ENCODE results near the gene AOC3.
"Not testable (repeated sequence)": the region's sequence is repeated elsewhere in the genome, so short reads cannot be mapped to it uniquely, and the experiment has no call there.

The AOC3 gene

GRCh38 chr17:42865638-42866094 lies 14.7 kb downstream of the AOC3 start:
- no peak for TF ChIP-seq SPI1 (IDR thresholded peaks at IDR 0.05; ENCODE audit: low read depth, low read length)
- no peak for TF ChIP-seq POU2F2 (IDR thresholded peaks at IDR 0.05; ENCODE audit: low read depth, low read length)
- no peak for TF ChIP-seq POLR2AphosphoS5 (IDR thresholded peaks at IDR 0.05; ENCODE audit: low read depth, low read length)
- TF ChIP-seq POLR2A (IDR thresholded peaks at IDR 0.05; ENCODE audit: low read depth, low read length), result no peak
- TF ChIP-seq TAF1 (IDR thresholded peaks at IDR 0.05; ENCODE audit: low read depth, low read length), result no peak
- TF ChIP-seq PAX5 (IDR thresholded peaks at IDR 0.05; ENCODE audit: insufficient read depth, low read length, severe bottlenecking), result no peak
- DNase-seq (ENCODE audit: insufficient read length, low spot score) (no peak), FAIRE-seq (no peak)

GRCh38 chr17:42866216-42866615 lies 15.2 kb downstream of the AOC3 start:
- no peak for DNase-seq (ENCODE audit: insufficient read length, low spot score)

GRCh38 chr17:42866631-42867575 lies 15.9 kb downstream of the AOC3 start:
- TF ChIP-seq SPI1 (IDR thresholded peaks at IDR 0.05; ENCODE audit: low read depth, low read length), result no peak
- no peak for TF ChIP-seq TAF1 (IDR thresholded peaks at IDR 0.05; ENCODE audit: low read depth, low read length)
- TF ChIP-seq POLR2AphosphoS5 (IDR thresholded peaks at IDR 0.05; ENCODE audit: low read depth, low read length), result no peak
- no peak for TF ChIP-seq POU2F2 (IDR thresholded peaks at IDR 0.05; ENCODE audit: low read depth, low read length)
- TF ChIP-seq PAX5 (IDR thresholded peaks at IDR 0.05; ENCODE audit: insufficient read depth, low read length, severe bottlenecking), result no peak
- no peak for FAIRE-seq
- DNase-seq (ENCODE audit: insufficient read length, low spot score), result no peak

More at GRCh38 chr17:42866216-42866615, 15.2 kb downstream of the AOC3 start:
- TF ChIP-seq SPI1 (IDR thresholded peaks at IDR 0.05; ENCODE audit: low read depth, low read length), result no peak
- no peak for FAIRE-seq

GRCh38 chr17:42867694-42868261 lies 16.8 kb downstream of the AOC3 start:
- not testable (repeated sequence) for DNase-seq (ENCODE audit: insufficient read length, low spot score); FAIRE-seq

GRCh38 chr17:42868338-42868737 lies 17.3 kb downstream of the AOC3 start:
- FAIRE-seq (no peak), DNase-seq (ENCODE audit: insufficient read length, low spot score) (no peak)
- TF ChIP-seq POLR2A (IDR thresholded peaks at IDR 0.05; ENCODE audit: low read depth, low read length) (no peak), POLR2AphosphoS5 (IDR thresholded peaks at IDR 0.05; ENCODE audit: low read depth, low read length) (no peak), PAX5 (IDR thresholded peaks at IDR 0.05; ENCODE audit: insufficient read depth, low read length, severe bottlenecking) (no peak)

GRCh38 chr17:42871647-42872046 lies 20.6 kb downstream of the AOC3 start:
- no peak for DNase-seq (ENCODE audit: insufficient read length, low spot score)
- no peak for TF ChIP-seq POU2F2 (IDR thresholded peaks at IDR 0.05; ENCODE audit: low read depth, low read length)
- no peak for FAIRE-seq

- DNase-seq (ENCODE audit: insufficient read length, low spot score) (no peak), FAIRE-seq (no peak)
- TF ChIP-seq POLR2AphosphoS5 (IDR thresholded peaks at IDR 0.05; ENCODE audit: low read depth, low read length) (no peak), POLR2A (IDR thresholded peaks at IDR 0.05; ENCODE audit: low read depth, low read length) (no peak), SPI1 (IDR thresholded peaks at IDR 0.05; ENCODE audit: low read depth, low read length) (no peak)
These were observed 21.4 kb downstream of the AOC3 start for GRCh38 chr17:42872251-42872965.

- FAIRE-seq (no peak), DNase-seq (ENCODE audit: insufficient read length, low spot score) (no peak)
- TF ChIP-seq POLR2A (IDR thresholded peaks at IDR 0.05; ENCODE audit: low read depth, low read length) (no peak), SPI1 (IDR thresholded peaks at IDR 0.05; ENCODE audit: low read depth, low read length) (no peak), TAF1 (IDR thresholded peaks at IDR 0.05; ENCODE audit: low read depth, low read length) (no peak), PAX5 (IDR thresholded peaks at IDR 0.05; ENCODE audit: insufficient read depth, low read length, severe bottlenecking) (no peak)
These were observed 22.3 kb downstream of the AOC3 start for GRCh38 chr17:42873315-42873714.

GRCh38 chr17:42873932-42874695 lies 23.1 kb downstream of the AOC3 start:
- not testable (repeated sequence) for DNase-seq (ENCODE audit: insufficient read length, low spot score); FAIRE-seq

- TF ChIP-seq POLR2AphosphoS5 (IDR thresholded peaks at IDR 0.05; ENCODE audit: low read depth, low read length) (no peak), PAX5 (IDR thresholded peaks at IDR 0.05; ENCODE audit: insufficient read depth, low read length, severe bottlenecking) (no peak), POU2F2 (IDR thresholded peaks at IDR 0.05; ENCODE audit: low read depth, low read length) (no peak), POLR2A (IDR thresholded peaks at IDR 0.05; ENCODE audit: low read depth, low read length) (no peak), TAF1 (IDR thresholded peaks at IDR 0.05; ENCODE audit: low read depth, low read length) (no peak), SPI1 (IDR thresholded peaks at IDR 0.05; ENCODE audit: low read depth, low read length) (no peak)
- no peak for DNase-seq (ENCODE audit: insufficient read length, low spot score)
- no peak for FAIRE-seq
These were observed 26.0 kb downstream of the AOC3 start for GRCh38 chr17:42877037-42877436.
